ENCODE data around the gene ABHD14A.

The ABHD14A gene

DNA sequence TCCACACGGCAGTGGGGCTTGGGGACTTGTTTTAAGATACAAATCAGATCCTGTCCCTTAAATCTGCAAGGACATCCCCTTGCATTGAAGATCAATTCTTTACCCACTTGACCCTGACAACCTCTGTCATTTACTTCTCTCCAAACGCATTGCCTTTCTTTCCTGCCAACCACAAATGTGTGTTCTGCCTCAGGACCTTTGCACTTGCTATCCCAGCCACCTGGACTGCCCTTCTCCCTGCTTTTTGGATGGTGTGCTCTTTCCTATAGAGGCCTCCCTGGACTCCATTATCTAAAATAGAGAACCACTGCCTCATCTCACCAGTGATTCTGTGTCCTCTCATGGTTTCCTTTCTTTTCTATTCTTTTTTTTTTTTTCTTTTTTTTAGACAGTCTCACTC, 22.3 kb downstream of the ABHD14A start:
- no peak for DNase-seq (ENCODE audit: low read depth)

DNA sequence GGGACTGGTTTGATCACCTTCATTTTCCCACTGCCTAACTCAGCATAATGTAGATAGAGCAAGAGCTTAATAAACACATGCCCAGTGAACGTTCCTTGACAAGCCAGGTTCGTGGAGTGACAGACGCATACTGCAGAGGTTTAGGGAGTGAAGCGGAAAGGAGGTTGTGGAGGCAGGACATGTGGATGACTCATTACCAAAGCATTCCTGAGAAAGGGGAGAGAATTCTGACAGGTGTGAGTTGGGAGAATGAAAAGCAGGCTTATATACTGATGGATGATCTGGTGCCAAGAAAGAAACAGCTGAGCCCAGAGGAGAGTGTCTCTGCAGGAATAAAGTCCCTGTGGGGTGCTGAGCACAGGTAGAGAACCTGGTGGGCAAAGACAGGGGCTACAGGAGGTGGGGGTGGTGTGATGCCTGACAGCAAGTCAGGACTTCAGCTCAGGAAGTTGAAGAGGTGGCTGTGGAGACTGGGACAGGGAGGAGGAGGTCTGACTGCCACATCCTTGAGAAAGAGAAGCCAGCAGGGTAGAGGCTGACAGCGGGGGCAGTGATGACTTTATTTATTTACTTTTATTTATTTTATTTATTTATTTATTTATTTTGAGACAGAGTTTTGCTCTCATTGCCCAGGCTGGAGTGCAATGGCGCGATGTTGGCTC, 23.2 kb downstream of the ABHD14A start:
- DNase-seq (ENCODE audit: low read depth), result no peak

DNA sequence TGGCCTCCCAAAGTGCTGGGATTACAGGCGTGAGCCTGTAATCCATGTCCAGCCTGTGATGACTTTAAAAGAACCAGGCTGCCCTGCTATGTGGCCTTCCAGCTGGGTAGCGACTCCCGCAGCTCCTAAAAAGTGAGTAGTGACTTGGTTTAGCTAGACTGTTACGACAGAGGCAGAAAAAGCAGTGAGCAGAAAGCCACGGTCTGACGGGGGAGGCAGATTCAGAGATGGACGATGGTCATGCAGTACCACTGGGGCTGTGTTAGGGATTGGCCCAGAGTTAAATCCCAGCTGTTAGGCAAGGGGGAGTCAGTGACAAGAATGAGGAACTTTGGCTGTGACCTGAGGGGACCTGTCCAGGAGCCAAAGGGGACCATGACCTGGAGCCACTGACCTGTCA, 23.9 kb downstream of the ABHD14A start:
- no peak for DNase-seq (ENCODE audit: low read depth)

DNA sequence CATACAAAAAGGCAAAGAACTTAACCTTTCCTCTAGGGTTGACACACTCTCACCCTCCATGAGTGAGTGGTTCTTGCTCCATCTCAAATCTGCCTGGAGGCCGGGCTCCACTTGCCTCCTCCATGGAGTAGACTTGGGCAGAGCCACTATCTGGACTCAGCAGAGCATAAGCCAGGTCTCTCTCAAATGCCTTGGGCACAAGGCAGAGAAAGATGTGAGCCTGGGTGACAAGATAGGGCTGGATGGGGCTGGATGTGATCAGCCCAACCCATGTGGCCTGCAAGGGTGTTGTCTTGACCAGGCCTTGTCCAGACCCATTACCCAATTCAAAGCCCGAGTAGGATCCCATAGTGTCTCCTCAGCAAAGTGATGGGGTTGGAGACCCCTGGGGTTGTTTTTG, 25.0 kb downstream of the ABHD14A start:
- DNase-seq (ENCODE audit: low read depth), result no peak

DNA sequence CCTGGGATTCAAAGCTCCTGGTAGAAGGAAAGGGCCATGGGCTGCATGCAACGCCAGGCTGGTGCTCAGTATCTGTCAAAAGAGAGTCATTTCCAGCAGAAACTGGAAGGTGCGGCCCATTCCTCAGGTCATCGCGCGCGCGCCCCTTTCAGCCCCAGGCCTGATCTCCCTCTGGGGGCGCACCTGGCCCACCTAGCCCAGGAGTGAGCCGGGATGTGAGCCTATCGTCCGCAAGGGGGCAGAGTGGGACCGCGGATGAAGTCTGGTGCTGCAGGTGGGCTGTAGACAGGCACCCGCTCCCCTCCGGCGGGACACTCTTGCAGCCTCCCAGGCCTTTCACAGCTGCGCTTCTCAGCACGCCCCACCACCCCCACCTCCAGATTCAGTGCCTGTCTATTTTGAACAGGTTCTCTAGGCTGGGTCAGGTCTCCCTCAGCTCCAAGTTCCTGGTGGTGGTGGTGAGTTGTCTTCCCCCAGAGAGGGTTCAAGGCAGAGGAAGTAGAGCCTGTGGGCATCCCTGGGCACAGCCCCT, 26.6 kb downstream of the ABHD14A start:
- no peak for DNase-seq (ENCODE audit: low read depth)

DNA sequence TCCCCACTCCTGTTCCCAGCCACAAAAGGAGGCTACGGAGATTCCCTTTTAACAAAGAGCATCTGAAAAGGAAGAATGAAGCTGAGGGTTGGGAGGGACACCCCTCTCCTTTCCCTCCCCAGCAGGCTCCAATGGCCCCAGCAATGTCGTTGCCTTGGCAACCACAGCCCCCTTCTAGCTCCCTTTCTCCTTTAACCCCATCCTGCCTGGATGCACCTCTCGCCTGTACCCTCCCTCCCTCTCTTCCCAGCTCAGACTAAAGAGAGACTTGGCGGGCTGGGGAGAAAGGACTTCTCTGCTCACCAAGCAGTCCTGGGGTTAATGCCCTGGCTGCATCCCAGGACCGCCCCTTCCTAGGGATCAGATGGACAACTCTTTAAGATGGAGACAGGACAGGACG, 27.9 kb downstream of the ABHD14A start:
- no peak for DNase-seq (ENCODE audit: low read depth)

DNA sequence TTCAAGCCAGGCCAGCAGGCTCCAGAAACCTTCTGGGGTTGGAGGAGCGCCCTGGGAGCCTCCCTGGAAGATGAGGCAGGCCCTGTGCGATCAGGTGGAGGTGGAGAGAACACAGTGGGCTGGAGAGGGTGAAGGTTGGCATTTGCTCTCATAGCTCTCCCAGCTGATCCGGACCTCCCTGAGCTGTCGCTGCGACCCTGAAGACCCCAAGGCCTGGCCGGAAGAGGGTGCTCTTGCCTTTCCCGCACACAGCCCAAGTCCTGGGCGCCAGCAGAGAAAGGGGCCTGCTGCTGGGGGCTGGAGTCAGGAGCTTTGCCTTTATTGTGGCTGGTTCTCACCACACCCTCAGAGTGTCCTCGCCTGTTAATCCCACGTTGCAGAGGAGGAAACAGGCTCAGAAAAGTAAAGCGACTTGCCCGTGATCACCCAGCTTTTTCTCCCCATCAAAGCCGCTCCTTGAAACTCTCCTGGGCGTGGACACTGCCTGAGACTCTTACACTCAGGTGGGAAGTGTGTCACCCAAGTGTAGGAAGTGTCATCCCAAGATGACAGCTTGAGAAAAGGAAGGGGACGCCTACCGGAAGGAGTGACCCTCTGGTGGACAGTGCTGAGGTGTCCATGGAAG, 29.4 kb downstream of the ABHD14A start:
- no peak for DNase-seq (ENCODE audit: low read depth)

DNA sequence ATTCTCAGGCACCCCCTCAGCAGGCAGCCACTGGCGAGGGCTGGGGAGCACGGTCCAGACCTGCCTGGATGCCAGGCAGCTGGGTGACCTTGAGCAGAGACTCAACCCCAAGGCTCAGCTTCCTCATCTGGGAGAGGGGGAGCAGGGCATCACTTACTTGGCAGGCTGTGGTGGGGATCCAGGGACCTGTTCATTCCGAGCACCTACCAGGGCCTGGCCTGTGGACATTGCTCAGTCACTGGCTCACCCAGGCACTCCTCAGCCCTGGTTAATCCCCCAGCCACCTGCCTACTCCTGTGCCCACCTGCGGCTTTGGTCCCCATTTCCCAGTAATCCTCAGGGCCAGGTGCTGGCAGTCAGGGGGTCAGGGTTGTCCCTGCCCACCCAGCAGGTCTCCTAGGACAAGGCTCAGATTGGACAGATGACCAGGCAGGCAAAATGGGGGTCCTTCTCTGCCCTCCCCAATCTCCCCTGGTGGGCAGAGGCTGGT, 30.1 kb downstream of the ABHD14A start:
- DNase-seq (ENCODE audit: low read depth), result no peak

DNA sequence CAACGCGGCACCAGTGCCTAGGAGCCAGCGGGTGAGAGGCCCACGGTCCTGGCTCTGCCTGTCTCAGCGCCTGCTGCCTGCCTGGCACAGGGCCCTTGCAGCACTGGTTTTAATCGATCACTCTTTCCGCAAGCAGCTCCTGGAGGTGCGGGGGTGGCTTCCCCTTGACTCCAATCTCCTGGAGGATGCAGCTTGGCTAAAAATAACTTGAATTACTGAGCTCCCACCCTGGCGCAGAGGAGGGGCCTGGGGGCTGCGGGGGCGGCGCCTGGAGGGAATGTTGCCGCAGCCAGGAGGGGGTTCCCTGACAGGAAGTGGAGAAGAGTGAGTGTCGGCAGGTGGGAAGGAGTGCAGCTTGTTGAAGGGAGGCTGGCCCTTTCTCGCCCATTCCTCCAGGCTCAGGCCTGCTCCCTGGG, 30.7 kb downstream of the ABHD14A start:
- no peak for DNase-seq (ENCODE audit: low read depth)

DNA sequence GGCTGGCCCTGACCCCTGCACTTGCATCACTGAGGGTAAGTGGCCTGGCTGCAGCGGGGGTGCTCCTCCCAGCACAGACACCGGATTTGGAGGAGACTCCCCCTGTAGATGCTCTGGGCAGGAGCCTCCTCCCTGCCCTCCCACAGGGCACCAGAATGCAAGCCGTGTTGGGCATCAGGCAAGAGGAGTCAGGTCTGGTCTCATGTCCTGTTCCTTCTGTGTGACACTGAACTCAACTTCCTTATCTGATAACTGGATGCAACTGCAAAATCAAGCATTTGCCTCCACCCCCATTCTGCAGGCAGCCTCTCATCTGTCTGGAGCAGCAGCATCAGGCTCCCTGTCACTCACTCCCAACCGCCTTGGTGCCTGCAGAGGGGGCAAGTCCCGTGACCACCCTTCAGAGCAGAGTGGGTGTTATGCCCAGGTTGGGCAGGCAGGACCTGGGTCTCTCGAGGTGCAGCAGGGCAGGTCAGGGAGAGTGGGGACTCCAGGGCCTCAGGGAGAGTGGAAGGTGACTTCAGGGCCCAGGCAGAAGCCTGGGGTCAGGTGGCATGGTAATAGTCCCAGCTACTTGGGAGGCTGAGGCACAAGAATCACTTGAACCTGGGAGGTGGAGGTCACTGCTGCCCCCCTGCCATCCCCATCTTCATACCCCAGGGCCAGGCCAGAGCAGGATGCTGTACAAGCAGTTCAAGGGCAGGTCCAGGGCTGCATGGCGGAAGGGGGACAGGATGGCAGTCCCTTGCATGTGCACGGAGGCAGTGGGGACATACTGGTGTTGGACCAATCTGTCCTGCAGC, 31.4 kb downstream of the ABHD14A start:
- no peak for DNase-seq (ENCODE audit: low read depth)

DNA sequence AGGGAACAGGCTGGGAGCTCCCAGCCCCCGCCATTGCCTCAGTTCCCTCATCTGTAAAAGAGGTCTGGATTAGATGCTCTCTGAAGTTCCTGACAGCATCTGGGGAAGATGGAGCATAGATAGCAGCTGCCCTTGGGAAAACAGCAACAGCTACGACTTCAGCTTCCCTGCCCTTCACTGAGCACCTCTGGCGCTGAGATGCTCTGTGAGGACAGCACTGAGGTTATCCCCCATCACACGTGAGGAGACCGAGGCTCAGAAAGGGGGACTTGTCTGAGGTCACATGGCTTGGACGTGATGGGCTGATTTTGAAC, 31.9 kb downstream of the ABHD14A start:
- DNase-seq (ENCODE audit: low read depth), result no peak

DNA sequence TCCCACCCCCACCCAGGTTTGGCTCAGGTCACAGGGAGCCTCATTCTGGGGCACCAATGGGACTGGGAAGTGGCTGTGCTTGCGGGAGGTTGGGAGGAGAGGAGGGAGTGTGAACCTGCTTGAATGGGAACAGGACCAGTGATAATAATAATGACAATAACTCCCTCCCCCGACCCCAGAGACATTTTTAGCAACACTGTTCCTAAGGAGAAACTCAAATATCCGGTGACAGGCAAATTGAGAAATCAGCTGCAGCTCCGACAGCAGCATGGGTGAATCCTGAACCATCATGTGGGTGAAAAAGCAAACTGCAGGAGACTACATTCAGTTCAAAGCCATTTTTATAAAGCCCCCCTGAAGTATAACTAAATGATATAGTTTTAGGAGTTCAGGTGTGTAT, 32.4 kb downstream of the ABHD14A start:
- DNase-seq (ENCODE audit: low read depth), result no peak

DNA sequence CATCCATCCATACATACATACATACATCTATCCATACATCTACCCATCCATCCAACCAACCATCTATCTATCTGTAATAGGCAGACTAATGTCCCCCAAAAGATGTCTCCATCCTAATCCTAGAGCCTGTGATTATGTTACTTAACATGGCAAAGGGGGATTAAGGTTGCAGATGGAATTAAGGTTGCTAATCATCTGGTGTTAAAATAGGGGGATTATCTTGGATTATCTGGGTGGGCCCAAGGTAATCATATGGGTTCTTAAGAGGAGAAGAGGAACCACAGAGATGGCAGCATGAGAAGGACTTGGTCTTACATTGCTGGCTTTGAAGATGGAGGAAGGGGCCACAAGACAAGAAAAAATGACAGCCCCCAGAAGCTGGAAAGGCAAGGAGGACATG, 35.6 kb downstream of the ABHD14A start:
- DNase-seq (ENCODE audit: low read depth), result no peak

DNA sequence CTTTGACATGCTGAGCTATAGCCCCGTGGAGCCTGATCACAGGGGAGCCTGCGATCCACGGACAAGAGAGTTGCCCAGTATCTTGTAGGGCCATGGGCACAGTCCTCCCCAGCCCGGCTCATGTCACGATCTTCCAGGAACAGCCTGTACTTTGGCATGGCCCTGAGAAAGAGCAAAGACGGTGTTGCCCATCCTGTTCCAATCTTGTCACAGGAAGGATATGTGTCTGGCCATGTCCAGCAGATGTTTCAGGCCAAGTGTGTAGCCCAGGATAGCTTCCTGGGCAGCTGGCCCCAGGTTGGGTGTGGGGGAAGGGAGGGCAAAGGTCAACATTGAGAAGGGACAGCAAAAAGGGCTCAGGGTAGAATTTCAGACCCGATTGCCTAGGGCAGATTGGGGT, 37.8 kb downstream of the ABHD14A start:
- DNase-seq (ENCODE audit: low read depth), result no peak

DNA sequence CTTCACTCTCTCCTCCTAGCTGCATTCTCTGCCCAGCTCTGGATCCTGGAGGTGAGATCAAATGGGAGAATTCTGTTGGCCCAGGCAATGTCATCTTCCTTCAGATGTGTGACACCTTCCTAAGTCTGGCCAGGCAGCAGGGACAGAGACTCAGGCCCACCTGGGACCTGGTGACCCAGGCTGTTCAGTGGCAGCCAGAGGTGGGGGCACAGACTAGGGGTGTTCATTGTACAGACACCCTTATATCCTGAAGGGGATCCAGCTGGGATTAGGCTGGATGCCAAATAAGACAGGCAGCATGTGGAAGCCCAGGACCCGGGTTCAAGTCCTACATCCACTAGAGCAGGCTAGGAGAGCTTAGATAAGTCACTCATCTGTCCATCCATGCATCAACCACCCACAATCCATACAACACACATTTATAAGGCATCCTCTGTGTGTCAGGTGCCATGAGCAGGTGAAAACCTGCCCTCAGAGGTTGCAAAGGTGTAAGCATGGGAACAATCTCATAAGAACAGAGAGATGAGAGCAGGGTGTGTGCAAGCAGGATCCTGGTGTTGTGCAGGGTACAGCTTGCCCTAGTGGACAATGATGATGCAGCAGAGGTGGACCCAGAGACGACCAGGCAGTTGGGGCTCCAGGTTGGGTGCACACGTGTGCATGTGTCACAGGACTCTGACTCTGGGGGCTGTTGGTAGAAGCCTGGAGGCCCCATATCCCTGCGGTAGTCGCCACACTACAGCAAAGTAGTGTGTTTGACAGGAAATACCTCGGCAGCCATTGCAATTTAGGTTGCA, 39.1 kb downstream of the ABHD14A start:
- DNase-seq (ENCODE audit: low read depth), result no peak

DNA sequence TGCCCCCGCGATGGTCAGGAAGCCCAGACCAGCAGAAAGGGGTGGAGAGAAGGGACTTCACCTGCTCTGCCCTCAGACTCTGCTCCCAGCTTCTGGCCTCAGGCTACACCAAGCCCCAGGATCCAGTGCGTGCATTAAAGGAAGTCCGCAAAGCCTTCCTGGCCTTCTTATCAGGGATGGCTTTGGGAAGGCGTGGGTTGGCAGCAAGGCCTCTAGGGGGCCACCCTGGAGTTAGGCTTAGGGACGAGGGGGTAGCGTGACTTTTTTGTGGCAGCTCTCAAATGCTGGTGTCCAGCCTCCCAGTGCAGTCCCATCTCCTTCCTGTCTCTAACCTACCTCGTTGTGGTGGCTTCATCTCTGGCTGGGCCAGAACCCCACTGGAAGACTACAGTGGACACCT, 39.7 kb downstream of the ABHD14A start:
- no peak for DNase-seq (ENCODE audit: low read depth)

DNA sequence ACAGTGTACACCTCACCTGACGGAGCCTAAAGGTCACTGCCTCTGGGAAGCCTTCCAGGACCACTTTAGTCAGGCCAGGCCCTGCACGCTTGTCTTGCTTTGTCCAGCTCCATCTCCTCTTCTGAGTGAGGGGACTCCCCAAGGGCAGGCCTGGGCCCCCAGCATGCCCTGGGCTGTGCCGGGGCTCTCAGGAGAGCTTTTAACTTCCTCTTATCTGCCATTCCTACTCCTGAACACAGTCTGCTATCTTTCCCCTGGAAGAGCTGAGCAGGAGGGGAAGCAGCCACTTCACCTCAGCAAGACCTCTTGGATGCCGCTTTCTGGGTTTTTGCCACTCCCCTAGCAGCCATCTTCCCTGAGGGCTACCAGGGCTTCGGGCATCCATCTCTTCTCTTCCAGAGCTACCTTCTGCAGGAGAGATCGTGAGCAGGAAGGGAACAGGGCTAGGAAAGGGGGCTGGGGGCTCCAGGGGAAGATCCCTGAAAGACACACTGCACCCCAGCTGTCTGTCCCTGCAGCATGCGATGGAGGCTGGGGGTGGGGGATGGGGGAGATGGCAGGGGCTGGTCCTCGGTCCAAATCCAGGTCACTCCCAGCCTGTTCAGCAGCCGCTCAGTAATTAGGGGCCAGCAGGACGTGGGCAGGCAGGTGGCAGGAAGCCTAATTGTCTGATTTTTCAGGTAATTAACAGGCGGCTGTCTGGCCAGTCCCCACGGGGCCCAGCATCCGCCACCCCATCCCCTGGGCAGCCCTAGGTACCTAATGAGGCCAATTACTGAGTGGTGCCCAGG, 40.8 kb downstream of the ABHD14A start:
- no peak for DNase-seq (ENCODE audit: low read depth)

DNA sequence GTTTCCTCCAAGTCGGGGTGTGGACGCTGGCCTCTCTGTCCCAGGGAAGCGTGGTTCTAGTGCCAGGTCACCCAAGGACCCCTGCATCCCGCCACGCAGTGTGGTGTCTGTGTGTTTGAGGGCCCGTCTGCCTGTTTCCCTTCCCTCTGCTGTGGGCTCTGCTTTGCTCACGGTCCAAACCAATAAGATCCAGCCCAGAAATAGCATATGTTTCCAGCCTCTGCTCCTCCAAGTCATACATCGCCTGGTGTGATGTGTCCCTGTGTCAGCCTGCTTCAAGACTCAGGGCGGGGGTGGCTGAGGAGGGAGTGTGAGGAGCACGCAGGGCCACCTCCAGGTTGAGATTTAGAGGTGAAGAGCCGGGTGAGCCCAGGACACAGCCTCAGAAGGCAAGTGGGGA, 42.7 kb downstream of the ABHD14A start:
- DNase-seq (ENCODE audit: low read depth), result no peak

DNA sequence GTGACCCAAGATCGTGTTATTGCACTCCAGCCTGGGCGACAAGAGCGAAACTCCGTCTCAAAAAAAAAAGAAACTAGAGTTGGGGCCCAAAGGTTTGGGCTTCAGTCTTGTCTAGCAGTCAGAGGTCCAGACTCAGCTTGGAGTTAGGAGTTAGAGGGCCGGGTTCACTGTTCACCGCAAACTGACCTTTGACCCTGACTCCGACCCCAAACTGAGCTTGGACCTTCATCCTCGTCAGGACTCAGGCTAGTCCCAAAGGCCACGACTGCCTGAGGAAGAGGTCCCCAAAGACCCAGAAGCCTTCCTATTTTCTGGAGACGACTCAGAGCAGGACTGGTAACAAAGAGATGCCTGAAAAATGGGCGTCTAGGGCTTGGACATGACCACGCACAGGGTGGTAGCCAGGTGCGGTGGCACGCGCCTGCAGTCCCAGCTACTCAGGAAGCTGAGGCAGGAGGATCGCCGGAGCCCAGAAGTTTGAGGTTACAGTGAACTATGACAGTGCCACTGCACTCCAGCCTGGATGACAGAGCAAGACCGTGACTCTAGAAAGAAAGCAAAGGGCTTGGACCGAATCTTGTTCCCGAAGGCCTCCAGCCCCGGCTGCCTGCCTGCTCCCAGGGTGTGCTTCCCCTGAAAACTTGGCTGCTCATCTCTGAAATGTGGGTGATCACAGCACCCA, 43.6 kb downstream of the ABHD14A start:
- DNase-seq (ENCODE audit: low read depth), result no peak

DNA sequence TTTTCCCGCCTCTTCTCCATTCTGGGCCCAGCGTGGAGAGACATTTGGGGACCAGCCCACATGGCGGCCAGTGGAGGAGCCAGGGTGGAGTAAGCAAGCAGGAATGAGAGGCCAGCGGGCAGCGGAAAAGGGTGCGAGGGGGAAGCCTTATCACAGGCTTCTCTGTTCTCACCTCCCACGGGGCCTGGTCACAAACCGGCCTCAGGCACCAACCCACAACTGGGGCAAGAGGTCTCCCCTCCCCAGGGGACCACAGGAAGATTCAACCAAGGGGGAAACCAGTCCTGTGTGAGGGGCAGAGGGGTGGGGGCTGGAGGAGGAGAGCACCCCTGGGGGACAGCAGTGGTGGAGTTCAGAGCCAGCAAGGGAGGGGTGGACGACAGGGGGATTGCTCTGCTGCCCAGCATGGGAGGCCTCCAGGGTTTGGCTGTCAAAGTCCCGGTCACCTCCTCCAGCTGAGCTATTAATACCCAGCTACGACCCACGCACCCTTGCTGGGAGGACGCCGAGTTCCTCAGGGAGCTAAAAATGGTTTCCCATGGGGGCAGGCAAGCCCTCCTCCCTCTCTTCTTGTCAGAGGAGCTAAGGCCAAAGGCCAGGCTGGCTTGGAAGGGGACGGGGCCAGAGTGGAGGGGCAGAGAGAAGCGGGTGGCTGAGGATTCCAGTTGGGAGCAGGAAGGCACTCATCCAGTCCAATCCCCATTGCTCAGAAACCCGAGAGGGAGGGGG, 44.7 kb downstream of the ABHD14A start:
- DNase-seq (ENCODE audit: low read depth), result no peak

Measured in non-pigmented ciliary epithelial cell (primary cell).